ENCODE data around the gene CCL20.
A peak's percentile ranks its signal among the peaks of the same experiment; 100 is the strongest.

Gene CCL20

GRCh38 chr2:227834916-227835650 lies 21.4 kb downstream of the CCL20 start:
- peak; percentile 27 for DNase-seq

DNA sequence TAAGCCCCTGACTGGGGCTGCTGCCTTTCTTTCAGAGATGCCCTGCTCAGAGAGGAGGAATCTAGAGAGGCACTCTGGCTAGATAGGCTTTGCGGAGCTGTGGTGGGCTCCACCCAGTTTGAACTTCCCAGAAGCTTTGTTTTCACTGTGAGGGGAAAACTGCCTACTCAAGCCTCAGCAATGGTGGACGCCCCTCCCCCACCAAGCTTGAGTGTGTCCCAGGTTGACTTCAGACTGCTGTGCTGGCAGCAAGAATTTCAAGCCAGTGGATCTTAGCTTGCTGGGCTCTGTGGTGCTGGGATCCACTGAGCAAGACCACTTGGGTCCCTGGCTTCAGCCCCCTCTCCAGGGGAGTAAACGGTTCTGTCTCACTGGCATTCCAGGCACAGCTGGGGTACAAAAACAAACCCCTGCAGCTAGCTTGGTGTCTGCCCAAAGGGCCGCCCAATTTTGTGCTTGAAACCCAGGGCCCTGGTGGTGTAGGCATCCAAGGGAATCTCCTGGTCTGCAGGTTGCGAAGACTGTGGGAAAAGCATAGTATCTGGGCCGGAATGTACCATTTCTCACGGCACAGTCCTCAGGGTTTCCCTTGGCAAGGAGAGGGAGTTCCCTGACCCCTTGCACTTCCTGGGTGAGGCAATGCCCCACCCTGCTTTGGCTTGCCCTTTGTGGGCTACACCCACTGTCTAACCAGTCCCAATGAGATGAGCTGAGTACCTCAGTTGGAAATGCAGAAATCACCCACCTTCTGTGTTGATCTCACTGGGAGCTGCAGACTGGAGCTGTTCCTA lies 25.9 kb downstream of the CCL20 start:
- DNase-seq, result peak; percentile 46

DNA sequence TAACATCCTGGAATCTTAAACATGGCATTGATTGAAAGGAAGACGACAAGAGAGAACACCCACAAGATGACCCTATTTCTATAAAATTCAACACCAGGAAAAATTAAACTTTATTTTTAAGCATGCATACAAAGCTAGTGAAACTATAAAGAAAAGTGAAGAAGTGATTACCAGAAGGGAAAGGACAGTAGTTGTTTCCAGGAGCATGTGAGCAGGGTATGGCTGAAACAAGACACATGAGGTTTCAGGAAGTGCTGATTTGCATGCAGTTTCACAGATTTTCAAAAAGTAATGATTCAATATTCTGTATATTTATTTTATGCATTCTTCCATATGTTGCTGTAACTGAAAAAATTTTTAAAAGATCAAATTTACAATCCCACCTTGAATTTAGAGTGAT lies 33.2 kb downstream of the CCL20 start:
- DNase-seq, result no peak

- DNase-seq, result no peak
Observed at GRCh38 chr2:227848146-227848545, 34.5 kb downstream of the CCL20 start.

DNA sequence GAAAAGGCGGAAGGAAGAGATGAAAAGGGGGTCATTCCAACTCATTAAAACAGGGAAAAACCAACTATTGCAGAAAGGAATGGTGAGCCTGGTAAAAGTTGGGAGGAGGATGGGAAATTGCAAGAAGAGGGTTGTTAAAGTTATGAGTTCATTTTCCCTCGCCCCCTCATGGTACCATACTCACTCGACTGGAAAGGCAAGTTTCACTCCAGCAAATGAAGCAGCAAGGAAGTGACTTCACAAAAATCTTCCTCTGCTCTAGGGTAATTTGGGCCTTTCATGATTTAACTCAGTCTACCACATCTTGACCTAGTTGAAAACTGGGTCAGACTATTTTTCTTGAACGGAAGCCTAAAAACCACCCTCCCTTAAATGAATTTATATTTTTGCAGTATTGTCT lies 34.9 kb downstream of the CCL20 start:
- no peak for DNase-seq

DNA sequence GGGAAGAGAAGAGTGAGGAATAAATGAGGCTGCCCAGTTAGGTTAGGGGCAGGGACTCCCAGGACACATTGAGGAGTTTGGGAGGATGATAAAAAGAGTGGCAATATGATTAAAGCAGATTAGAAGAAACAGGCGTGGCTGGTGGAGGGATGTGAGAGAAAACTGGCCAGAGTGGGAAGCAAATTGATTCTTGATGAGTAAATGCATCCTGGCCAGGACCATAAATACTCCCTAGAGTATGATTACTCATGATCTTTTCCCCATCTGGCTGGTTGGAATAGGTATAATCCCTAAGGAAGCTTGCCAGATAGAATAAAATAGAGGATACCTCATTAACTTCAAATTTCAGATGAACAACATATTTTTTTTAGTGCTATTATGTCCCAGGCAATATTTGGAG lies 36.3 kb downstream of the CCL20 start:
- no peak for DNase-seq

- DNase-seq, result no peak
Observed at GRCh38 chr2:227853204-227853629, 39.6 kb downstream of the CCL20 start.

GRCh38 chr2:227853765-227854271 lies 40.2 kb downstream of the CCL20 start:
- no peak for DNase-seq

- DNase-seq, result no peak
Observed at GRCh38 chr2:227855440-227855839, 41.8 kb downstream of the CCL20 start.

DNA sequence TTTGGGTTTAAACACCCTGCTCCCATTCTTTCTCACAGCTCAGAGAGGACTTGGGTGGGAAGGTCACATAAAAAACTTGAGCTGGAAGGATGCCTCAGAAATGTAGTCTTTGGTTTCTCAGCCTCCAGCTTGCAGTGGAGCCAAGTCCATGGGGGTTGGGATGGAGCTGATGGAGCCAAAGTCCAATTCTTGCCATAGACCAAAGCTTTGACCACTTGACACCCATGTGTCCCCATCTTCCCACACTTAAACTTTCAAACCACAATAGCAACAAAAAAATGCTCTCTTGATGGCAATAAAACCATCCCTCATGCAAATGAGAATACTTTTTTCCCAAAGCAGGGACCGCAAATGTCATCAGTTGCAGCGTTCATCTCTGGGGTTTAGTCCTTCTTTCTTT lies 43.1 kb downstream of the CCL20 start:
- DNase-seq, result no peak

GRCh38 chr2:227860221-227860641 lies 46.6 kb downstream of the CCL20 start:
- DNase-seq, result no peak

DNA sequence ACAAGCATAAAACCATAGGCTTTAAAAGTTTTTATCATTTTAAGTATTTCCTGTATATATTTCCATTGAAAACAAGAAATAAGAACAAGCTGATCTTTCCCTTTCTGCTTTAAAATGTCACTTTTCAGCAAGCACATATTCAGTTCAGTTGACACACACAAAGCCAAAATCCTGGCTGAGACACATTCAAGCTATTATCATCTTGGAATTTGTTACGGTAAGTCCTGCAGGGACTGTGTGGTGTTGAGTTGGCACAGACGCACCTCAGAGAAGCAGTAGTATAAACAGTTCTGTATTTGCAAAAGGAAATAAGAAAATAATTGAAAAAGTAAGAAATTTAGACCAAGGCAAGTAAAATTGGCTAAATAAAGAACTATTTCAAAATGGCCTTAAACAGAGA lies 47.4 kb downstream of the CCL20 start:
- DNase-seq, result no peak

DNA sequence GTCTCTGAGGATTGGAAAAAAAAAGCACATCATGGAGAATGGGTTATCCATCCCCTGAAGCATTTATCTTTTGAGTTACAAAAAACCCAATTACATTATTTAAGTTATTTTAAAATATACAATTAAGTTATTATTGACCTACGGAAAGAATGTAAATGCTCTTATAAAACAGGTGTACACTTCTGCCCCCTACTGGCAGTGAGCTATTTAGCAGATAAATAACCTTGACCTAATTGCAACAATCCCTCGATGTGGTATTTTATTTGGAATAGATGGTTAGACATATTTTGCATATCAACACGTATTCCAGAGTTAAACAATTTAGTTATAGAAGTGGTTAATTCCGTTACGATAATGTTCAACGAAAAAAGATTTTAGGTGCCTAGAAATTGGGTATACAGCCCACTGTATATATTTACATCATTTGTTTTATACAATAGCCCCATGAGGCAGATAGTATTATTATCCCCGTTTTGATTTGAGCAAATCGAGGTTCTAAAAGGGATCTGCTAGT lies 48.6 kb downstream of the CCL20 start:
- DNase-seq, result peak; percentile 64

- DNase-seq, result peak; percentile 82
Observed at GRCh38 chr2:227862741-227863588, 49.3 kb downstream of the CCL20 start.

- DNase-seq, result no peak
Observed at GRCh38 chr2:227864161-227864756, 50.6 kb downstream of the CCL20 start.

DNA sequence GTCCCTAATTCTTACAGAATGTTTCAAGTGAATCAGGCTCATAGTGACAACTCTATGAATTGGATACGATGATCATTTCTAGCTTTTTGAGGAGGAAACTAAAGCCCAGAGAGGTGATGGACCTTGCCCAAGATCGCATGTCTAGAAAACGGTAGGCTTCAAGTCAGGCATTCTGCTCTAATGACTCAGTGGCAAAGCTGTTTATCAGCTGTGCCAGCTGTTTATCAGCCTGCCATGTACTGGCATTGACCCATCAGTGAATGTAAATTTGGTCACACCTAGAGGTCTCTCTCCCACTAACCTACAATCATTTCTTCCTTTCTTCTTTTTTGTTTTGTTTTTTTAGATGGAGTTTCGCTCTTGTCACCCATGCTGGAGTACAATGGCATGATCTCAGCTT lies 51.6 kb downstream of the CCL20 start:
- no peak for DNase-seq
